Ishikawa (cell line): Measurements from ENCODE around the gene AP3D1.

ENCODE experiments used
- CEBPB ChIP-seq: IDR thresholded peaks from 2 replicates; pipeline ENCODE4 v1.6.1; 2012
- MAX ChIP-seq: IDR thresholded peaks from 2 replicates; pipeline ENCODE4 v1.6.1; 2012
- NFIC ChIP-seq: IDR thresholded peaks from 2 replicates; pipeline ENCODE4 v1.6.1; 2012
- RAD21 ChIP-seq: IDR thresholded peaks from 2 replicates; pipeline ENCODE4 v1.6.1; 2012; ENCODE audit warnings: low read depth
- REST ChIP-seq: IDR thresholded peaks from 2 replicates; pipeline ENCODE4 v1.6.1; 2012; ENCODE audit warnings: low read depth, mild to moderate bottlenecking
- TCF12 ChIP-seq: IDR thresholded peaks from 2 replicates; pipeline ENCODE4 v1.6.1; 2012; ENCODE audit warnings: low read depth

GRCh38 chr19:2145831-2146241, 5.5 kb downstream of the AP3D1 start:
- no peak for TF ChIP-seq NFIC
- TF ChIP-seq RAD21 = no peak
- TF ChIP-seq CEBPB = no peak
- peak; percentile 75 for TF ChIP-seq REST
- no peak for TF ChIP-seq MAX
- TF ChIP-seq TCF12 = no peak
